22Rv1 (cell line): Measurements from ENCODE around the gene DKK2.

ENCODE experiments used
- H3K27ac ChIP-seq: fragments of 450-650 bp; 2 replicates; pipeline ENCODE4 v1.5.1; 2017
- ZFX ChIP-seq: fragments of 450-650 bp; IDR thresholded peaks from 2 replicates; pipeline ENCODE4 v1.6.1; 2017; ENCODE audit warnings: antibody characterized with exemption, borderline replicate concordance
- TF ChIP-seq, protein P1 (sequence below): fragments of 450-650 bp; IDR thresholded peaks from 2 replicates; pipeline ENCODE4 v1.5.1; 2017; ENCODE audit warnings: mild to moderate bottlenecking

Gene DKK2

GRCh38 chr4:107036584-107037198, 578 bp upstream of the DKK2 start:
- no peak for TF ChIP-seq ZFX
- TF ChIP-seq, protein P1, sequence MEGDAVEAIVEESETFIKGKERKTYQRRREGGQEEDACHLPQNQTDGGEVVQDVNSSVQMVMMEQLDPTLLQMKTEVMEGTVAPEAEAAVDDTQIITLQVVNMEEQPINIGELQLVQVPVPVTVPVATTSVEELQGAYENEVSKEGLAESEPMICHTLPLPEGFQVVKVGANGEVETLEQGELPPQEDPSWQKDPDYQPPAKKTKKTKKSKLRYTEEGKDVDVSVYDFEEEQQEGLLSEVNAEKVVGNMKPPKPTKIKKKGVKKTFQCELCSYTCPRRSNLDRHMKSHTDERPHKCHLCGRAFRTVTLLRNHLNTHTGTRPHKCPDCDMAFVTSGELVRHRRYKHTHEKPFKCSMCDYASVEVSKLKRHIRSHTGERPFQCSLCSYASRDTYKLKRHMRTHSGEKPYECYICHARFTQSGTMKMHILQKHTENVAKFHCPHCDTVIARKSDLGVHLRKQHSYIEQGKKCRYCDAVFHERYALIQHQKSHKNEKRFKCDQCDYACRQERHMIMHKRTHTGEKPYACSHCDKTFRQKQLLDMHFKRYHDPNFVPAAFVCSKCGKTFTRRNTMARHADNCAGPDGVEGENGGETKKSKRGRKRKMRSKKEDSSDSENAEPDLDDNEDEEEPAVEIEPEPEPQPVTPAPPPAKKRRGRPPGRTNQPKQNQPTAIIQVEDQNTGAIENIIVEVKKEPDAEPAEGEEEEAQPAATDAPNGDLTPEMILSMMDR = no peak

DNA sequence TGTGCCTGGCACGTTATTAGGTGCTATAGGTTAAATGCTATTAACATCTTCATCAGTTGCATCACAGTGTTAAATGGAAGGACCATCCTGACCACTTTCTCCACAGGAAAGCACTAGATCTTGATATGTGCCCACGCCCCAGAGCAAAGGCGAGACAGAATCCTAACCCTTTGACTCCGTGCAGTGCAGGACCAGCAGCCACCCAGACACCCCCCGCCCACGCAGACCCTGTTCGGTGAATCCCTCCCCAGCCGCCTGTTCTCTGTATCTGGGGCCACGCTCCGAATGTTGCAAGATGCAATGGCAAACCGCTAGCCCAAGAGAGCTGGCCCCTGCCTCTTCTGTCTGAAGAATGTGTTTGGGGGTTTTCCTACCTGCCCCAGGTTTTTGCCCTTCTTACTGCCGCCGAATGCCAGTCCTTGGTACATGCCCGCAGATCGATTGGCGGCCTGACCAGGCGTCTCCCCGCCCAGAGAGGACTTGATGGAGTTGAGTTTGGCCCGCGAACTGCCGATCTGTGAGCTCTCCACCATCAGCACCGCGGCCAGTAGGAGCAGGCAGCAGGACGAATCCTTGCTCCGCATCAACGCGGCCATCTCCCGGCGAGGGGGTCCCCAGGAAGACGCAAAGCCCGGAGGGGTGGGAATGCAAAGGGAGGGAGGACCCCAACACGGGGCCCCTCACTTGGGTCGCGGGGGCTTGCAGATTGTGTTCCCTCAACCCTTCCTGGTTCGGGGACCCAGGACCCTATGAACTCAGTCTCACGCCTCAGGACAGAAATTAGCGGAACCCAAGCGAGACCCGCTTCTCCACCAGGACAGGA, 906 bp downstream of the DKK2 start:
- TF ChIP-seq ZFX = no peak
- TF ChIP-seq, protein P1 = no peak

More at GRCh38 chr4:107036584-107037198, 578 bp upstream of the DKK2 start:
- no peak overlapping the region for H3K27ac ChIP-seq

DNA sequence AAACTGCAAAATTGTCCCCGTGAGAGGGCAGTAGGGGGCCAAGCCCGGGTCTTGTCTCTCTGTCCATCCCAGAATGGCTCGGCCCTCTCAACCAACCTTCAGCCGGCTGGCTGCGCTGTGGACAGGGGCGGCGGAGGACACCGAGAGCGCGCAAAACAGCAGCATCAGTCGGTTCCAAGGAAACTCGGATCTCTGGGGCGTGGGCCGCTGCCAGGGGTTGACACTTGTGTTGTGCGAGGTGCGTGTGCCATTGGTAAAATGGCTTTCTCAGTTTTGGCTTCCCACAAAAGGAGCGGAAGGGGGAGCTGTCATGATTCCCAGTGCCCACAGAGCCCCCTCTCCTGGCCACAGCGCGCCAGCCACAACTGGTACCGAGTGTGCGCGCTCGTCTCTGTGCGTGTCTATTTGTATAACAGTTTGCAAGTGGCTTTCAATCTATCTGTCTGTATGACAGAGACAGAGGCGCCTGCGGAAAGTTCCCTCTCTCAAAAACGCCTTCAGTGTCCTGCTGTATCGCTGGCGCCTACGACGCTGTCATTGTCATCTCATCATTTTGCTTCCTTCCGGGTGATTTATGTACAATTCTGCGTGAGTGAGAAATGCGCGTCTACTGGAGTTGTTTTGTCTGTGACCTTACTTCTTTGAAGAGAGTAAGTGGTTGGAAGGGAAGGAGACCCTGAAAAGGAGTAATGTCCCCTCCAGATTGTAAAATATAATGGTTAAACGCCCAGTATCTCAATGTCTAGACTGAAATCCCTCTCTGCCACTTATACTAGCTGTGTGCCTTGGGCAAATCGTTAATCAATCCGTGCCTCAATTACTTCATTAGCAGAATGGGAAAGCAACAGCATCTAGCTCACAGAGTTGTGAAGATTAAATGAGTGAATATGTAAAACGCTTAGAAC, 1.8 kb downstream of the DKK2 start:
- TF ChIP-seq, protein P1 = peak; percentile 68
- no peak for TF ChIP-seq ZFX
- H3K27ac ChIP-seq = no peak overlapping the region

More for the DNA sequence above, 906 bp downstream of the DKK2 start:
- no peak overlapping the region for H3K27ac ChIP-seq

- TF ChIP-seq, protein P1 = no peak
- TF ChIP-seq ZFX = no peak
- no peak overlapping the region for H3K27ac ChIP-seq
Observed at GRCh38 chr4:107027379-107027778, 8.7 kb downstream of the DKK2 start.

DNA sequence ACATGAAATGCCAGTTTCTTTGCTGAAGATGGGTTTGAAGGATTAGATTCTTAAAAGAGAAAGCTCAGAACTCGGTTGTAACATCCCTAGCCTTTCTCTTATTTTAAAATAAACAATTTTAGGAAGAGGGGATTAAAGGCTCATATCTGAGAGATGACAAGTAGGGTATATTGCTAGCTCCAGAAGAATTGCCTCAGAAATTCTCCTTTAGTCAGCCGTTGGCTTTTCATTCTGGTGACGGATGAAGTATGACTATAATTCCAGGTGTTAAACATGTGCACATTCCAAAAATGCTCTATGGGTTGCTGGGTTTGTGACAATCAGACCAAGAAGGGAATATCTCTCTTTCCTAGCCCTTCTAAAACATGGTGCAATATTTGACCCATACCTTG, 17.8 kb downstream of the DKK2 start:
- H3K27ac ChIP-seq = no peak overlapping the region
- no peak for TF ChIP-seq ZFX
- TF ChIP-seq, protein P1 = no peak

DNA sequence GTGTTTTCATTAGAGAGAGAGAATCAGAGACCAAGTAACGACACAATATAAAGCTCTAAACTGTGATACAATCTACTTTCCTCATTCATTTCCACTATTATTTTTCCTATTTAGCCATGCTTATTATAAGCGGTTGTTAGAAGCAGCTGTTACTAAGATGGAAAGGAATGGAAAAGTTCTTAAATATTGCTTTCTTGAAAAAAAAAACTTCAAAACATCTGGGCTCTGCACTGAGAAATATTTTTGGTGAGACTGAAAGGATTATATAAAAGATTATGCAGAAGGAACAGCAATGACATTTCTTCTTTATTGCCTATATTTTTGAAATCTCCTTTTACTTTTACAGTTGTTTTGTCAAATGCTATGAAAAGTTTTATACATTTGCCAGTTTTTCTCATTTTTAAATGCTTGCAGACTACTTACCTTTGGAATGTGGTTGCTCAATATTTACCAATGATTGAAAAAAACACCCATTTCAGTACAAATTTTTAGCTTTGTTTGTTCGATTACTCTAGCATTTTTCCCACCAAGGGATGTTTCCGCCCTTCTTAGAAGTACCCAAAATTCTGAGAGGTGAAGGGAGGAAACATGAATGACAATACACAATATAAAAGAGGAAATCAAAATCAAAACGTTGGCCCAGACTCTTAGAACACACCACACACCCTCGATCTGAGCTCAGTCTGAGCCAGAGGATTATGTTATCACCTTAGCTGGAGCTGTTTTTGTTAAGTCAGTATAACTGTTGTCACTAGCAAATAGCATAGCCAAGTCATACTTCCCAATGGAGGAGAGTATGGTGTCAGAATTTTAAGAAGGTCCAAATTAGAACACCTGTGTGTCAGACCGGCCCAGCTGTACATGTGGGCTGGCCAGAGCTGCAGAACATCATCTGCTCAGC, 18.4 kb downstream of the DKK2 start:
- TF ChIP-seq, protein P1 = no peak
- TF ChIP-seq ZFX = no peak
- H3K27ac ChIP-seq = no peak overlapping the region
